Non-pigmented ciliary epithelial cell (primary cell): ENCODE results near the gene BTAF1.

Source experiments
- DNase-seq: peaks from one replicate; pipeline ENCODE4 v3.0.0-alpha.2; 2010; ENCODE audit warnings: low read depth

BTAF1 gene

DNA sequence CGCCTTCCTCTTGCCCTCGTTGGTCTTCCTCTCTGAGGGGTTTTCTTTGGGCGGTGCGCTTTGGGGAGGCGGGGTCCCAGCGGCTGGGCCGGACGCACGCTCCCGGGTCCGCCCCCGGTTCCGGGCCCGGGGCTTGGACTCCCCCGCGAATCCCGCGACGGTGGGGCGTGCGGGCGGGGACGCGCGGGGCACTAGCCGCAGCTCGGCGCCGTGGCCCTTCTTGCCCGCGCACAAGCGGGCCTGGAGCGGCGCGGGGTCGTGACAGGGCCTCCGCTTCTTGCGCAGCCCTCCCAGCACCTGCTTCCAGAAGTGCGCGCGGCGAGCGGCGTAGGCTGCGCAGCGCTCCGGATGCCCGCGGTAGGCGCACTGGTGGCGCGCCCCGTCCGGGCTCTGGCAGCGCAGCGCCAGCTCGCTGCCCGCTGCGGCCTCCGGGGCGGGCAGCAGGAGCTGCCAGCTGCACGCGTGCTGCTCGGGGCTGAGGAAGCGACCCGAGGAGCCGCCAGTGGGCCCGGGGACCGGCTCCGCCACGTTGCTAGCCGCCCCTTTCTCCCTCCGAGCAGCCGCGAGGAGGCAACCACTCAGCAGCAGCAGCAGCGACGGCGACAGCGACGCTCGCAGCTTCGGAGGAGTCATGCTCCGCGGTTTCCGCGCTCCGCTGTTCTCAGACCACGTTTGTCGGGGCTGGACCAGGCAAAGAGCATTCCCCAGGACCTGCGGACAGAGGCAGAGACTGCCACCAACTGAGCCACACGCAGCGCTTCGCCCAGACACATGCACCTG, 15.0 kb upstream of the BTAF1 start:
- DNase-seq, result no peak

DNA sequence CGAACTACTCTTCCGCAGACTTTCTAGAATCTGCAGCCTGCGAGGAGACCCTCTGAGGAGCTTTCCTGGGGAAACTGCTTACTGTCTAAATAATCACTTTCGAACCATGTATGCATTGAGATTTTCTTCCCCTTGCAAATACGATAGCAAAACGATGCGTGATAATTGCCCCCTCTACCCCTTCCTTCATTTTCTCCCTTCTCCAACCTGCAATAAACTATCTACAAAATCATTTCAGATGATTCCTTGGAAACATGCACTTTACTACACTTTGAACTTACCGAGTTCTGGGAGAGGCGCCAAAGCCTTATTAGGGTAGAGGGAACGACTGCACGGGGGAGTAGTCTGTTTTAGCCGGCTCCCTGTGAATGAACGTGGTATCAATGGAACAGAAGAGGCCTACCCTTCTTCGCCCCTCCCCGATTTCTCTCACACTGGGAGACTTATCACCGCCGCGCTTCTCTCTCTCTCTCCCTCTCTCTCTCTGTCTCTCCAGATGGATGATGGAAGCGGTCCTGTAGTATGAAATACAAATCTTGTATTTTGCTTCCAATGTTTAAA, 14.4 kb upstream of the BTAF1 start, which contains the start of gene FGFBP3:
TSS of gene FGFBP3 (minus strand) at position 370 of the 561 bp plus-strand sequence. CDS start 517 bp downstream, outside the sequence.
- DNase-seq, result no peak

DNA sequence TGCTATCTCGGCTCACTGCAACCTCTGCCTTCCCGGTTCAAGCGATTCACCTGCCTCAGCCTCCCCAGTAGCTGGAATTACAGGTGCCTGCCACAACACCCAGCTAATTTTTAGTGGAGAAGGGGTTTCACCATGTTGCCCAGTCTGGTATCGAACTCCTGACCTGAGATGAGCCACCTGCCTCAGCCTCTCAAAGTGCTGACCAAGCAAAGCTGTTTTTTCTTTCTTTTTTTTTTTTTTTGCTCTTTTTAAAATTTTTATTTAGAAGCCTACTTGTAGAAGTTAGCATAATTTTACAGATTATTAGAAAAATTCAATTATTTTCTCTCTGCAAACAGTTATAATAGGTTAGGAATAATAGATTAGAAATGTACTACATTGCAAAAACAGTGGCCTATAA, 13.1 kb upstream of the BTAF1 start:
- DNase-seq, result no peak

DNA sequence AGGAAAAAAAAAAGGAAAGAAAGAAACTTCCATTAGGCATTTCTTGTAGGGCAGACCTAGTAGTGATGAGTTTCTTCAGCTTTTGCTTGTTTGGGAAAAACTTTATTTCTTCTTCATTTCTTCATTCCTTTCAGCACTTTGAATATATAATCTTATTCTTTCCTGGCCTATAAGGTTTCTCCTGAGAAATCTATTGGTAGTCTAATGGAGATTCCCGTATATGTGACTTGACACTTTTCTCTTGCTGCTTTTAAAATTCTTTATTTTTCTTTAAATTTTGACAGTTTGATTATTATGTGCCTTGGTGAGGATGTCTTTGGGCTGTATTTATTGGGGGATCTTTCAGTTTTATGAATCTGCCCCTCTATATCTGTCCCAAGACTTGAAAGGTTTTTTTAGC, 3.9 kb upstream of the BTAF1 start:
- DNase-seq, result no peak

DNA sequence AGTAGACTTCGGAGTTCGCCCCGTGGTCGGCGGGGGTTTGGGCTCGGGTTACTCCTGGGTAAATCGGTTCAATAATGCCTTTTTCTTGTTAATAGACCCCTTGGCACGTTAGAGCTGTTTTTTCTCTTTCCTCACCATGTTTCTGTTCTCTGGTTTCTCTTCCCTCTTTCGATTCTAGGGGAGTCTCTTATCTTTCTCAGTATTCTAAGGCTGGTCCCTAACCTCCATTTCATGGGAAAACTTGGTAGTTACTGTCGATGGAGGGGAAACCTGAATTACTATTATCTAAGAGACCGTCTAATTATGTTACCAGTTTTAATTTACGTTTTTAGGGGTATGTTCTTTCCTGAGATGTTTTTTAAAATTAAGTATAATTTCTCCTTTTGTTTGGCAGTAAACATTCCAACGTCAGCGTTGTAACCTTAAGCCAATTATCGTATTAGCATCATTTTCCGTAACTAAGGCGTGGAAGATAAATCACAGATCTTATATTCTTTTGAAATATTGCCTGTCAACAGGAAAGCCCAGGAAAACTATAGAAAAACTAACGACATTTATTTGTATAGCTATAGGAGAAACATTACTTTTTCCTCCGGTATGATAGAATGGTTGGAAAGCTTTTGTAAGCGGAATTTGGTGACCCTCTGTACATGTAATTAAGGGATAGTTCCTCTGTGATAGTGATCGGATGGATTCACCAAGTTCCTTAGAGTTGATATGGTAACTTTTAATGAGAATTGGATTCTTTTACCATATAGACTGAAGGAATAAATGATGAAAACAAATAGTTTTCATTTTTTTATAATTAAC, 847 bp downstream of the BTAF1 start:
- DNase-seq, result no peak

DNA sequence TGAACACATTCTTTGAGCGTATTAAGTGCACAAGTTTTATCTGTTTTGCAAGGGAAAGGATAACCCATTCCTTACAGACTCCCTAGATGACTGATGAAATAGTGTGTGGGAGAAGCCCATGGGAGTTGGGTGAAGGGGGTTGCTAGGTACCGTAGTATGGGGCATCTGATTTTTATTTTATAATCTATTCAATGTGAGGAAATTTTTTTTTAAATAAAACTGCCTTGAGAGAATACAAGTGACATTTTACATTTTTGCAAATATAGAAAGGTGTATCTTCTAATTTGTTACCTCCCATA, 1.4 kb downstream of the BTAF1 start:
- DNase-seq, result no peak

DNA sequence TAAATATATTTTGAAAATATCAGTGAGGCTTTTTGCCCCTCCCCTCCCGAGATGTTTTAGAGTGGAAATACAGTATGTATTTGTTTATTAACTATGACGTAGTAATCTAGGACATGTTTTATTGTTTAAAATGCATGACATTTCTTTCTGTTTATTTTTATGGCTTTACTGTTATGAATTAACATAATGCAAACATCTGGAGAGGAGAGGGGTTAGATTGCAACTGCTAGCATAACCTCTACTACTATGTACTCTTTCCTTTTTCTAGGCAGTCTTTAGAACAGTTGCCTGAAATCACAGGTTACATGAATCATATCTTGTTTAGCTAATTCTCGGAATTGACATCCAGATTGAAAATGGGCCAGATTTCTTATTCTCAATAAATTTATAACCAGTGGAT, 7.4 kb downstream of the BTAF1 start:
- DNase-seq, result no peak

DNA sequence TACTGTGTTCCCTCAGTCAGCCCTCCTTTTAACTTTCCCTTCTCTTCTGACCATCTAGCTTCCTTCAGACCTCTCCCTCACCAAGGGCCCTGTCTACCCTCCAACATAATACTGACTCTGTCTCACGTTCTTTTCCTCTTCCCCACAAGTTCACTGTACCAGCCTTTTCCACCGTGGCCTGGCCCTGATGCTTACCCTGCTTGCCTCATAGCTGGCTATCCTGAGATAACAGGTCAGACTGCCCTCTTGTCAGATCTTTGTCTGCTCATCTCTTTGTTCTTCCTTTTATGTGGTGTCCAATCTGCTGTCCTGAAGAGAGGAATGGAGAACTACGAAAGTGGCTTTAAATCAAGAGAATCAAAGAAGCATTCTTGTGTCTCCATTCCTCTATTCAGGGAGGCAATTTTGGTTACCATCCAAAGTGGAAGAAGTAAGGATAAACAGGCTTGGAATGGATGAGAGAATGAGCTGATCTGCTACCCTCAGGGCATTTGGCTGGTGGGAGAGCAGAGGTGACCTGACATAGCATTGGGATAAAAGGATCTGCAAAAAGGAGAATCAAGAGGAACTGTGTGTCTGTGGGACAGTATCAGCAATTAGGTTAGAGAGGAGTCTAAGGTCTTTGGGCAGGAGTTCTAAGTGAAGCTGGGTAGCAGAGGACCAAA, 8.1 kb downstream of the BTAF1 start:
- no peak for DNase-seq

DNA sequence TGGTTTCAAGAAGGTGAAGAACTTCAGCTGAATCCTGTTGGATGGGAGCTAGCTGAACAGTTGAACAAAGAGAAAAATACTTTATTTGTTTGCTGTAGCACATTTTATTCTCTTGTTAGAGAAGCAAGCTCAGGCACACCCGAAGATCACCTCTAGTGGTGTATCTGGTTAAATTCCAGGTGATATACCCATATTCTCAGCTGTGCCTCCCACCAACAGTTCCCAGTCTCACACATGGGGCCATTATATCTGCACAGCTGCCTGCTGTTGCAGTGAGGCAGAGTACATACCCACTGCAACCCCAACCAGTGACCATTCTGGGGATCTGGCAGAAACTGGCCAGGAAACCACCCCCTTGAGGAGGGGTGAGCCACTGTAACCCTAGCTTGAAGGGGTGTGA, 9.2 kb downstream of the BTAF1 start:
- DNase-seq, result no peak

DNA sequence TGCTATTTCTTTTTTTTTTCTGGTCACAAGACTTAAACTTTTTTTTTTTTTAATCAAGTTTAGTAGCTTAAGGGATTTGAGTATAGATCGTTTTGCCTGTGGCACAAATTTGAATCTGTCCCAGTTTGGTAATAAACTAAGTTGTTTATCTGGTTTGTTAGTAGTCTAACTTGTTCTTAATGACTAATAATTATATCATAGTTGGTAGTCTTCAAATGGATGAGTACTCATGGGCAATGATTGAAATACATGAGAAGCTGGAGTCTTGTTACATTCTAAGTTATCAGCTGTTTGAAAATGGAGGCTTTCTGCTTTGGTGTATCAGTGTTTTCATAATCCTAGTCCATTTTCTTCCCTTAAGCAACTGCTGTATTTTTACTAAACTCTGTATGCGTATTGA, 12.3 kb downstream of the BTAF1 start:
- DNase-seq, result no peak

DNA sequence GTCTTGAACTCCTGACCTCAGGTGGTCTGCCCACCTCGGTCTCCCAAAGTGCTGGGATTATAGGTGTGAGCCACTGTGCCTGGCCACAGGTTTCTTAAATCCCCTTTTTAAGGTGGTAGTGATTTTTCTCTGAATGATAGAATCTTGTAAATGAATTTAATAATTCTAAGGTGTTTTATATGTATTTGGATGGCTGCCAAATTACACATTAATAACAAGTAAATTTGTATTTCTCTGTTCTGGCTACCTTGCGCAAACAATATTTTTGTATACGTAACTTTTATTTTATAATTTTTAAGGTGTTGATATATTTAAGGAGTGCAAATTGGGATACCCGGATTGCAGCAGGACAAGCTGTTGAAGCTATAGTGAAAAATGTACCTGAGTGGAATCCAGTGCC, 16.1 kb downstream of the BTAF1 start:
- no peak for DNase-seq

DNA sequence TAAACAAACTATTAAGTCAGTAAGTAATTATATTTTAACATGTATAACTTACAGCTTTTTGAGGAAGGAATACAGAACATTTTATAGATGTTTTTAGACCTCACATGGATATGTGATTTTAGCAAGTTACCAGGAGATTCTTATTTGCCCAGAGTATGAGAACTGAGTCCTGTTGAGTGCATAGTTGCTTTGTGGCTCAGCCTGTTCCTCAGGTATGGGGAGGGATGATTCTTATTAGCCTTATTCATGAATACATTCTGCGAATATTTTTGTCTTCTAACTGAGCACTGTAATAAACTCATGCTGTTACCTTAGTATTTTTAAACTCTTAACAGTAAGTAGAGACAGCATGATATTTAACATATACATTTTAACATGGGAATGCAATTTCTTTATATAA, 17.9 kb downstream of the BTAF1 start:
- DNase-seq, result no peak

DNA sequence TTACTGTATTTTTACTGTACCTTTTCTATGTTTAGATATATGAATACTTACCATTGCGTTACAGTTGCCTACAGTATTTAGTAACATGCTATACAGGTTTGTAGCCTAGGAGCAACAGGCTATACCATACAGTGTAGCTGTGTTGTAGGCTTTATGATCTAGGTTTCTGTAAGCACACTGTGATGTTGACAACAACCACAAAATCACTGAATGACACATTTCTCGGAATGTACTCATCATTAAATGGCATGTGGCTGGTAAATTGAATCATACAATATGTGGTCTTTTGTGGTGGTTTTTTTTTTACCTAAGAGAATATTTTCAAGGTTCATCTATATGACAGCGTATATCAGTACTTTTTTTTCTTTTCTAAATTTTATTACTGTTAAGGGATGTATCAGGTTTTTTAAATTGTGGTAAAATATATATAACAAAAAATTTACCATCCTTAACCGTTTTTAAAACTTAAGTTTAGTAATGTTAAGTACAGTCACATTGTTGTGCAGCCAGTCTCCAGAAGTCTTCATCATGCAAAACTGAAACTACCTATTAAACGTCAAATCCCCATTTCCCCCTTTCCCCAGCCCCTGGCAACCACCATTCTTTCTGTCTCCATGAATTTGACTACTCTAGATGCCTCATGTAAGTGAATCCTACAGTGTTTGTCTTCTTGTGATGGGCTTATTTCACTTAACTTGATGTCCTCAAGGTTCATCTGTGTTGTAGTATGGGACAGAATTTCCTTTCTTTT, 21.5 kb downstream of the BTAF1 start:
- DNase-seq, result peak; percentile 11

DNA sequence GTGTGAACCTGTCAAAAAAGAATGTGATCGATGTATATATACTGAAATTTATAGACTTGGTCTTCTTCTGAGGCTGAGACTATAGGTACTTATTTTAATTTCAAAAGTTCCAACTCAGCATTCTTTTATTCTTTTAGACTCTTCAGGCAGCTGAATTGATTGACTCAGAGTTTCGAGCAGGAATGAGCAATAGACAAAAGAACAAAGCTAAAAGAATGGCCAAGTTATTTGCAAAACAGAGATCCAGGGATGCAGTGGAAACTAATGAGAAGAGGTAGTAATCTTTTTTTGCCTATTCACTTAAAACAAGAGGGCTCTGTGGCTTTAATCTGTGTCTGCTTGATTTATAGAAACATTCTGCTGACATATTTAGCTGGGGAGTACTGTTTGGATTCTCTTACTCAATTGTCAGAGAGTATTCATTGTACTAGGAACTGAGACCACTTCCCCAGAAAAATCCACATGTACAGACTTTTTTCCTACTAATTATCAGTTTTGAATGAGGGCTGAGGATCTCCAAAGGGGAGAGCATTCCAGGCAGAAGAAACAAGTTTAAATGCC, 30.1 kb downstream of the BTAF1 start:
- DNase-seq, result no peak

DNA sequence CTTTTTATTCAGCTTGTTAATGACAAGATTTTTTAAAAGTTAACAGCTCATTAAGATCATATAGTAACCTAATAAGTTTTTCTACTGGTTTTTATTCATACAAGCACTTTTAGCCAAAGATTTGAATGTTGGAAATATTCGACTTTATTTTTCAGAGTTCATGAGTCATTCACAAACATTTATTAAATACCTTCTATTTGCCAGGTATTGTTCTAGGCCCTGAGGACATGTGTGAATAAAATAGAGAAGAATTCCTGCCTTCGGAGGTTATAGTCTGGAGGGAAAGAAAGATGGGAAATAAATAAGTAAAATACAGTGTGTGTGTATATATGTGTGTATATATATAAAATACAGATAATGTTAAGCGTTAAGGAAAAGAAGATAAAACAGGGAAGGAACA, 31.5 kb downstream of the BTAF1 start:
- DNase-seq, result no peak

DNA sequence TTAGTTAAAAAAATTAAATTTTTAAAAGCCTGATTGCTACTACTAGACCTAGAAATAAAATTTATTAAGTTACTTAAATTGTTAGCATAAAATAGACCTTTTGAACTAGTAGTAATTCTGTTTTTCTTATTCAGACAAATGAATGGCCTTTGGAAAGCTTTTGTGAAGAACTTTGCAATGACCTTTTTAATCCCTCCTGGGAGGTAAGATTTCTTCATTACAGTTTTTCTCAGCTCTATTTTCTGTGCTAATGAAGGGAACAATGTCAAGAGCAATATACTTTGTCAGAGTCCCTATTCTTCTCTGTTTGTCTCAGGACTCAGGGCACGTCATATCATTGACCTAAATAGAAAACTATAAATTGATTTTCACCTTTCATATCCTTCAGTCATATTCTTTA, 33.5 kb downstream of the BTAF1 start:
- no peak for DNase-seq

DNA sequence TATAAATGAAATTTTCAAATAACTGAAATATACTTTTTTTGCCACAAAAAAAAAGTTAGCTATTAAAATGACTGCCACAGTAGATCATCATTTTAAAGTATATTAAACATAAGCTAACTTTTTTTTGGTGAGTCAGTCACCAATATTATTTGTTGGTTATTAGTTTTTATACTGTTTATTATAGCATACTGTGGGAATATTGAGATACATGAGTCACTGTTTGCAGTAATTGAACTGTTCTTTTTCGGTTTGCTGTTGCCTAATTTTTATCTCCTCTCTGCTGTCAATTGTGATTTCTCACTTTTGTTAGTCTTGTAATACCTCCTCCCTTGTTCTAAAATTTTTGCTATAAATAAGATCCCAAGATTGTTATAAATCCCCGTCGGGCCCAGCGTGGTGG, 45.7 kb downstream of the BTAF1 start:
- DNase-seq, result no peak

DNA sequence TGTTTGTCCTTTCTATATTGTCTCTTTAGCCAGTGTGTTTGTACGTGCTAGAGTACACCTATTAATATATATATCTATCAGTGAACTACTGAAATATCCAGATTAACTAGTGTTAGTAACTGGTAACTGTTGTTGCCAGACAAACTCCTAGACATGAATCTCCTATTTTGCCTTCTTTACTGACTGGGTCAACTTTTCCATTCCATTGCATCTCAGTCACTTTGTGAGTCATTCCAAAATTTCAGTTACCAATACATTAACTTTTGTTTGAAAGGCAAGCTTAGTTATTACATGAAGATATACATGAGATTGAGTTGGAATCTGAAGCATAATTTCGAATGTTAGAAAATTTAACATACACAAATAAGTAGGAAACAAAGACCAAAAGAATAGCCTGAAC, 51.4 kb downstream of the BTAF1 start:
- DNase-seq, result peak; percentile 37

DNA sequence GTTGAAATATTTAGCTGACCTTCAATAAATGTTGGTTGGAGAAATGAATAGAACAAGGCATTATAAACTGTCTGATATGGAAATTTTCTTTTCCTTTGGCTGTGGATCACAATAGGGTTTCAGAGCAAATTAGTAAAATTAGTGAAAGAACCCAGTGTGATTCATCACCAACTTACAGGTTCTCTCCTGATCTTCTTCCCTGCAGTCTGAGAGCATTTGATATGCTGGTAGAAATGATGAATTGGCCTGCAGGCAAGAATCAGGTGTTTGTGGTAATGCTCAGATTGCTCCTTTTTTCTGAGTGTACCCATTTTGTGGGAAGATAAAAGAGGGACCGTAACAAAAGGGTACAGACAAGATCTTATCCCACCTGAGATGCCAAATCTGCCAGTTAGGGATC, 51.9 kb downstream of the BTAF1 start:
- DNase-seq, result no peak

DNA sequence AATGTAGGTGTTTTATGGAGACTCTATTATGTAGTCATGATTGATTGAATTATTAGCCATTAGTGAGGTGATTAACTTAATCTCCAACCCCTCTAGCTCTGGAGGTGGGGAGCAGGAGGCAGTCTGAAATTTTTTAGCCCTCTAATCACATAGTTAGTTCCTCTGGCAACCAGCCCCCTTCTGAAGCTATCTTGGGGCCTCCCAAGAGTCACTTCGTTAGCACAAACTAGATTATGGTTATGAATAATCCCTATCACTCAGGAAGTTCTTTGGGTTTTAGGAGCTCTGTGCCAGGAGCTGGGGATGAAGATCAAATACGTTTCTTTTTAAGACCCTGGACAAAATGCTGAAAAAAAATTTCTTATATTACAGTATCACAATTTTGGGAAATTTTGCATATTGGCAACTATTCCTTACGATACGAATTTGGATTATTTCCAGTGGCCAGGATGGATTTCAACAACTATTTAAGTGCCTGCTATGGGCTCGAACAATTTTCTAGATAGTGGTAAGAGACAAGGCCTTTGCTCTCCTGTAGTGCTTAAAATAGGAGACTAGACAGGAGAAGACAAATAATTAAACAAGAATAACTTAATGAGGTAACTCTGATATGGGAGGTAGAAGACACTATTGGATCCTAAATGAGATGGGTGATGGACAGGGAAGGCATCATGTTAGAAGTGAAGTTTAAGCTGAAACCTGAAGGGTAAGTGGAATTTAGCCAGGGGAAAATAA, 52.9 kb downstream of the BTAF1 start:
- DNase-seq, result no peak

DNA sequence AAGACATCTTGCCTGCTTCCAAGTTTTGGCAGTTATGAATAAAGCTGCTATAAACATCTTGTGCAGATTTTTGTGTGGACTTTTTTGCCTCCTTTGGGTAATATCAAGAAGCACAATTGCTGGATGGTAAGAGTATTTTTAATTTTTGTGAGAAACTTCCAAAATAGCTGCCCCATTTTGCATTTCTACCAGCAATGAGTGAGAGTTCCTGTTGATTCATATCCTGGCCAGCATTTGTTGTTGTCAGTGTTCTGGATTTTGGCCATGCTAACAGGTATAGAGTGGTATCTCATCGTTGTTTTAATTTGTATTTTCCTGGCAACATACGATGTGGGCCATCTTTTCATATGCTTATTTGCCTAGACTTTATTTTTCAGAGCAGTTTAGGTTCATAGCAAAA, 53.9 kb downstream of the BTAF1 start:
- no peak for DNase-seq
